Calu3 (cell line): ENCODE results near the gene BSDC1. TPM values are rescaled to one million over a fixed set of nuclear protein-coding genes. Genes with fewer than 3 reads are reported as not detected.

Source experiments
- BruUV-seq: library from RNA; stranded (reverse); fragments of 400-500 nt; replicated peaks from 2 replicates; lab custom pipeline; 2021; lab: Mats Ljungman, UMichigan
- CTCF ChIA-PET: fragments of 300-600 bp; sonication (Branson Sonifier 250); formaldehyde crosslinking; loops from one replicate; lab custom pipeline; 2022; ENCODE audit warnings: antibody characterized with exemption; lab: Charles Lee
- DNase-seq: peaks from one replicate; pipeline ENCODE4 v3.0.0; 2022
- H3K27ac Mint-ChIP-seq: one replicate; pipeline ENCODE4 v1.8.0; 2022; ENCODE audit warnings: mixed read lengths; ENCODE audit not compliant: unreplicated experiment
- H3K27me3 Mint-ChIP-seq: one replicate; pipeline ENCODE4 v1.8.0; 2022; ENCODE audit warnings: mixed read lengths; ENCODE audit not compliant: unreplicated experiment
- H3K36me3 Mint-ChIP-seq: one replicate; pipeline ENCODE4 v1.8.0; 2022; ENCODE audit warnings: mild to moderate bottlenecking, moderate library complexity, mixed read lengths; ENCODE audit not compliant: insufficient read depth, unreplicated experiment
- H3K4me1 Mint-ChIP-seq: one replicate; pipeline ENCODE4 v1.8.0; 2022; ENCODE audit warnings: mild to moderate bottlenecking, low read depth, mixed read lengths; ENCODE audit not compliant: unreplicated experiment
- H3K4me3 Mint-ChIP-seq: one replicate; pipeline ENCODE4 v1.8.0; 2022; ENCODE audit warnings: mild to moderate bottlenecking, low read depth, moderate library complexity, mixed read lengths; ENCODE audit not compliant: unreplicated experiment
- H3K9me3 Mint-ChIP-seq: one replicate; pipeline ENCODE4 v1.8.0; 2022; ENCODE audit warnings: low read depth, mixed read lengths; ENCODE audit not compliant: unreplicated experiment
- CTCF ChIP-seq: fragments of 200-600 bp; IDR thresholded peaks from one replicate; pipeline ENCODE4 v1.8.0; 2022; ENCODE audit warnings: antibody characterized with exemption; ENCODE audit not compliant: unreplicated experiment
- intact Hi-C: fragments of 100-400 bp; cut with micrococcal nuclease; formaldehyde crosslinking; loops from one replicate; pipeline ENCODE4 v1.10.0; 2022; ENCODE audit not compliant: unreplicated experiment
- total RNA-seq: library from RNA; stranded (reverse); gene quantifications from 2 replicates; pipeline ENCODE4 v1.2.3, GENCODE V29; 2022

Gene BSDC1
- total RNA-seq, 1 experiment from 2014 or later, result 49.4 TPM

DNA sequence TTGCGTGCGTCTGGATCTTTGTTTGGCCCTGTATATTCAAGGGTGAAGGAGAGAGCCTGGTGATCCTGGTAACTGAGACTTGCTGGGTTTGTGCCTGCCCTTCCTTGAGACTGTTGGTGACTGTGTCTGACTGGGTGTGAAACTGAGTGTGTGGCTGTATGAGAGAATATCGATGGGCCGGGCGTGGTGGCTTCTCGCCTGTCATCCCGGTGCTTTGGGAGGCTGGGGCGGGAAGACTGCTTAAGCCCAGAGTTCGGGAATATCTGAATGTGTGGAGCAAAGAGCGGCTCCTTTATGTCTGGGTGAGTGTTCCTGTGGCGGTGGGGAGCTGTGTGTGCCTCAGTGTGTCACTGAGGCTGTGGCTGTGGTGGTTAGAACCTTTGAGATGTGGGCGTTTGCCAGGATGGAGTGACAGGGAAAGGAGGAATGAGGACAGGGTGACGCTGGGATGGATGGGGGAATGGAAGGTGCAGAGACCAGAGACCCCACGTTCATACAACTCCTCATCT lies 55.5 kb downstream of the BSDC1 start:
- BruUV-seq, result no TSS peak
- H3K4me3 Mint-ChIP-seq, result peak overlapping the region; percentile 13
- no peak for TF ChIP-seq CTCF
- H3K9me3 Mint-ChIP-seq, result no peaks in the 10 kb centered on the region
- H3K27ac Mint-ChIP-seq, result peak overlapping the region; percentile 48
- CTCF ChIA-PET, result no interaction called here
- H3K4me1 Mint-ChIP-seq, result peaks cover 45% of the 10 kb centered on the region
- H3K27me3 Mint-ChIP-seq, result no peaks in the 10 kb centered on the region
- intact Hi-C loops, result no loop called here
- peaks cover 35% of the 10 kb centered on the region for H3K36me3 Mint-ChIP-seq
- DNase-seq, result peak; percentile 23

DNA sequence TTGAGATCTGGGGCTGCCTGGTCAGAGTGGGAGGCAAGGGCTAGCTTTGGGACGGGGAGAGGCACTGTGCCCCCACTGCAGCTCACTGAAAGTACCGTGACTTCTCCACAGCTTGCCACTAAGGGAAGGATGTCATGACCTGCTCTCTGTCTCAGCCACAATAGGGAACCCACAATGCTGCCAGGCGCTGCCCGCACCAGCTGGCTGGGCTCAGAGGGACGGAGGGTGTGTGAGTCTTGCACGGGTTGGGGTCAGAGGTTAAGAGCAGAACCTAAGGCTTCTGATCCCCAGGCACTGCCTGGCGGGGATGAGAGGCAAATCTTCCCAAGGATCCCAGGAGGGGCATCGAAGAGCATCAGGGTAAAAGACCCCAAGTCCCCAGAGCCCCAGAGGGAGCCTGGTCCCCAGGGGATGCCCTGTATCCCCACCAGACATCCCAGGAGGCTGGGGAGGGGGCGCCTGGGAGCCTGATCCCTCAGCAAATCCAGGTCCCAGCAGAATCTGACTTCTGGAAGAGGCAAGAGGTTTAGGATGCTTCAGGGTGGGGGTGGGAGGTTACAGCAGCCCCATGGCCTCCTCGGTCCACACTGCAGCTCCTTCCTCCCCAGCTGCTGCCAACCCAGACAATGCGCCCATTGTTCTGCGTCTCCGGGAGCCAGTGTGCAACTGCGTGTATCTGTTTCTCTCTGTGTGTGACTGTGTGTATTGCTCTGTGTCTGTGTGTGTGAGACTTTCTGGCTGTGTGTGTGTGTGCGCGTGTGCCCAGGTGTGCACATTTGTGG lies 56.2 kb downstream of the BSDC1 start:
- BruUV-seq, result no TSS peak
- no peak for TF ChIP-seq CTCF
- DNase-seq, result peak; percentile 70
- no peaks in the 10 kb centered on the region for H3K9me3 Mint-ChIP-seq
- peaks cover 51% of the 10 kb centered on the region for H3K4me1 Mint-ChIP-seq
- H3K4me3 Mint-ChIP-seq, result peak overlapping the region; percentile 13
- peaks cover 40% of the 10 kb centered on the region for H3K36me3 Mint-ChIP-seq
- H3K27ac Mint-ChIP-seq, result peak overlapping the region; percentile 48
- intact Hi-C loops, result no loop called here
- no peaks in the 10 kb centered on the region for H3K27me3 Mint-ChIP-seq
- CTCF ChIA-PET, result interaction anchor here (0.6 to 0.7 kb wide), 2 partner anchors 158 to 1275 kb away, joined by 3 read pairs; no protein-coding TSS in a partner anchor

DNA sequence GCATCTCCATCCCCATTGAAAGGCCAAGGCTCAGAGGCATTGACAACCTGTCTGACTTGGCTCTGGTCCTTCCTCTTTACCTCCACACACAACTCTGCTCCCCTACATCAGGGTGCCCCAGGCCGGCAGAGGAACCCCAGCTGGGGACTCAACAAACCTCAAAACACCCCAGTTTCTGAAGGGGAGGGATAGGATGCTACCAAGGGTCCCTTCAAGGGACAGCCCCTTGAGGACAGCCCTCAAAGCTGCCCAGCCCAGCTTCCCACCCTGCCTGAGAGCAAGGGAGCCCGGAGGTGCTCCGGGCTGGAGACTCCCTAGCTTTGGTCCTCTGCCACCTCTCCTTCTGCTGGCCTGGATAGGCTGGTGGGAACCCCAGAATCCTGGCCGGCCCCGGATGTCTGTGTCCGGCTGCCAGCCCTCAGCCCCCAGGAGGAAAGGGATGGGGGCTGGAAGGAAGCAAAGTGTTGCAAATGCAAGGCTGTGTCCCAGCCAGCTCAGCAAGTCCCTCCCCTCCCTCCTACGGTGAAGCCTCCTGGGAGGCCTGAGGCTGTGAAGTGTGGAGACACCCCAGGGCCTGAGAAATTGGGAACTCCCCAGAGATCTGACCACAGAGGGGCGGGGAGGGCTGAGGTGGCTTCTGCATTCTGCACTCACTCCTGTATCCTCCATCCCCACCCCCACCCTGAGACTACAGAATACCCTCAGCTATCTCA lies 57.1 kb downstream of the BSDC1 start:
- CTCF ChIA-PET, result interaction anchor here (0.7 to 0.8 kb wide), 2 partner anchors 19 to 157 kb away, joined by 3 read pairs; no protein-coding TSS in a partner anchor

More for the DNA sequence above, 57.1 kb downstream of the BSDC1 start:
- TF ChIP-seq CTCF, result no peak
- intact Hi-C loops, result no loop called here
- peak overlapping the region; percentile 54 for H3K27ac Mint-ChIP-seq
- H3K4me1 Mint-ChIP-seq, result peaks cover 59% of the 10 kb centered on the region
- H3K4me3 Mint-ChIP-seq, result peak overlapping the region; percentile 85
- no TSS peak for BruUV-seq
- H3K27me3 Mint-ChIP-seq, result no peaks in the 10 kb centered on the region
- H3K36me3 Mint-ChIP-seq, result peaks cover 48% of the 10 kb centered on the region
- DNase-seq, result peak; percentile 18
- H3K9me3 Mint-ChIP-seq, result no peaks in the 10 kb centered on the region
